IPS-15b (cell line): Measurements from ENCODE around the gene PWP1.

ENCODE experiments used
- H3K27me3 ChIP-seq: one replicate; pipeline ENCODE4 v1.6.1; 2013; ENCODE audit warnings: low read length; ENCODE audit not compliant: control insufficient read depth, insufficient read depth
- H3K36me3 ChIP-seq: one replicate; pipeline ENCODE4 v1.6.1; 2013; ENCODE audit warnings: low read length; ENCODE audit not compliant: control insufficient read depth, insufficient read depth
- H3K4me1 ChIP-seq: one replicate; pipeline ENCODE4 v1.6.1; 2013; ENCODE audit warnings: mild to moderate bottlenecking, low read length; ENCODE audit not compliant: control insufficient read depth, insufficient read depth
- H3K4me3 ChIP-seq: one replicate; pipeline ENCODE4 v1.5.1; 2013; ENCODE audit warnings: low read depth, low read length
- H3K9ac ChIP-seq: one replicate; pipeline ENCODE4 v1.6.1; 2013; ENCODE audit warnings: low read depth, mild to moderate bottlenecking, low read length
- H3K9me3 ChIP-seq: one replicate; pipeline ENCODE4 v1.6.1; 2013; ENCODE audit warnings: mild to moderate bottlenecking, low read length; ENCODE audit not compliant: control insufficient read depth, insufficient read depth

PWP1 gene

GRCh38 chr12:107759410-107759809 is 73.8 kb downstream of the PWP1 start:
- Histone ChIP-seq H3K36me3 (peaks cover 6% of the 10 kb centered on the region), H3K9me3 (no peaks in the 10 kb centered on the region), H3K27me3 (peaks cover 3% of the 10 kb centered on the region), H3K4me1 (peaks cover 3% of the 10 kb centered on the region), H3K4me3 (peak overlapping the region; percentile 80), H3K9ac (no peak overlapping the region)

GRCh38 chr12:107760207-107760808 is 74.7 kb downstream of the PWP1 start:
- peaks cover 3% of the 10 kb centered on the region for H3K4me1 ChIP-seq
- no peaks in the 10 kb centered on the region for H3K9me3 ChIP-seq
- peak overlapping the region; percentile 80 for H3K4me3 ChIP-seq
- peaks cover 4% of the 10 kb centered on the region for H3K27me3 ChIP-seq
- H3K36me3 ChIP-seq, result peaks cover 6% of the 10 kb centered on the region
- peak overlapping the region; percentile 57 for H3K9ac ChIP-seq

- H3K36me3 ChIP-seq, result peaks cover 6% of the 10 kb centered on the region
- H3K4me1 ChIP-seq, result peaks cover 3% of the 10 kb centered on the region
- H3K4me3 ChIP-seq, result peak within 1 kb of the TSS; percentile 90
- peak within 1 kb of the TSS; percentile 57 for H3K9ac ChIP-seq
- peaks cover 5% of the 10 kb centered on the region for H3K27me3 ChIP-seq
- H3K9me3 ChIP-seq, result no peaks in the 10 kb centered on the region
These were observed 75.4 kb downstream of the PWP1 start, which contains the start of gene PRDM4 for GRCh38 chr12:107760809-107761501. PRDM4 (minus strand) TSS chr12:107761137; CDS start chr12:107760515, 622 bp downstream.

- peak overlapping the region; percentile 3 for H3K9ac ChIP-seq
- peaks cover 3% of the 10 kb centered on the region for H3K4me1 ChIP-seq
- H3K4me3 ChIP-seq, result peak overlapping the region; percentile 90
These were observed 75.9 kb downstream of the PWP1 start for GRCh38 chr12:107761502-107761904.

More at GRCh38 chr12:107761502-107761904, 75.9 kb downstream of the PWP1 start:
- H3K36me3 ChIP-seq, result peaks cover 6% of the 10 kb centered on the region
- peaks cover 5% of the 10 kb centered on the region for H3K27me3 ChIP-seq
- H3K9me3 ChIP-seq, result no peaks in the 10 kb centered on the region
